ENCODE measurements around the gene NDUFS8.

DNA sequence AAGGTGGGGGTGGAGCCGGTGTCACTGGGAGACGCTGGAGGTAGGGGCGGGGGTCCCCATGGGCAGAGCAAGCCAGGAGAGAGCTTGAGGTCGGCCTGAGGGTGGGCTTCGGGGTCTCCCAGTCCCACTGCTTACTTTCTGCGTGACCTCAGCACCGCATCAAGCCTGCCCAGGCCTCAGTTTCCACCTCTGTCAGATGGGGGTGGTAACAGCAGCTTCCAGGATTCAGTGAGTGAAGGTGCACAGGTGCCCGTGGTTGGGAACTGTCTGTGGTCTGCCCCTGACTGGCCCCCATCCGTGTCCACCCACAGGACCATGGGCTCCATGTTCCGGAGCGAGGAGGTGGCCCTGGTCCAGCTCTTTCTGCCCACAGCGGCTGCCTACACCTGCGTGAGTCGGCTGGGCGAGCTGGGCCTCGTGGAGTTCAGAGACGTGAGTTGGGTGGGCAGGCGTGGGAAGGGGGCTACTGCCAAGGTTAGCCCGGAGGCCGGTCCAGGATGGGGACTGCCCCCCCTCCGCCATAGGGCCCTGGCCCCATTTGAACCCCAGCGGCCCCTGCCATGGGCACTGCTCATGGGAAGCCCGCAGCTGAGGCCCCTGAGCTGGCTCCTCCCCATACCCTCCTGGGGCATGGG, 10.6 kb downstream of the NDUFS8 start:
- TF ChIP-seq POLR2AphosphoS5 (IDR thresholded peaks at IDR 0.05) = no peak
- TF ChIP-seq, protein P1, sequence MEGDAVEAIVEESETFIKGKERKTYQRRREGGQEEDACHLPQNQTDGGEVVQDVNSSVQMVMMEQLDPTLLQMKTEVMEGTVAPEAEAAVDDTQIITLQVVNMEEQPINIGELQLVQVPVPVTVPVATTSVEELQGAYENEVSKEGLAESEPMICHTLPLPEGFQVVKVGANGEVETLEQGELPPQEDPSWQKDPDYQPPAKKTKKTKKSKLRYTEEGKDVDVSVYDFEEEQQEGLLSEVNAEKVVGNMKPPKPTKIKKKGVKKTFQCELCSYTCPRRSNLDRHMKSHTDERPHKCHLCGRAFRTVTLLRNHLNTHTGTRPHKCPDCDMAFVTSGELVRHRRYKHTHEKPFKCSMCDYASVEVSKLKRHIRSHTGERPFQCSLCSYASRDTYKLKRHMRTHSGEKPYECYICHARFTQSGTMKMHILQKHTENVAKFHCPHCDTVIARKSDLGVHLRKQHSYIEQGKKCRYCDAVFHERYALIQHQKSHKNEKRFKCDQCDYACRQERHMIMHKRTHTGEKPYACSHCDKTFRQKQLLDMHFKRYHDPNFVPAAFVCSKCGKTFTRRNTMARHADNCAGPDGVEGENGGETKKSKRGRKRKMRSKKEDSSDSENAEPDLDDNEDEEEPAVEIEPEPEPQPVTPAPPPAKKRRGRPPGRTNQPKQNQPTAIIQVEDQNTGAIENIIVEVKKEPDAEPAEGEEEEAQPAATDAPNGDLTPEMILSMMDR (IDR thresholded peaks at IDR 0.05) = no peak
